Measurements from ENCODE around the gene CASKIN1.

Gene CASKIN1, protein sequence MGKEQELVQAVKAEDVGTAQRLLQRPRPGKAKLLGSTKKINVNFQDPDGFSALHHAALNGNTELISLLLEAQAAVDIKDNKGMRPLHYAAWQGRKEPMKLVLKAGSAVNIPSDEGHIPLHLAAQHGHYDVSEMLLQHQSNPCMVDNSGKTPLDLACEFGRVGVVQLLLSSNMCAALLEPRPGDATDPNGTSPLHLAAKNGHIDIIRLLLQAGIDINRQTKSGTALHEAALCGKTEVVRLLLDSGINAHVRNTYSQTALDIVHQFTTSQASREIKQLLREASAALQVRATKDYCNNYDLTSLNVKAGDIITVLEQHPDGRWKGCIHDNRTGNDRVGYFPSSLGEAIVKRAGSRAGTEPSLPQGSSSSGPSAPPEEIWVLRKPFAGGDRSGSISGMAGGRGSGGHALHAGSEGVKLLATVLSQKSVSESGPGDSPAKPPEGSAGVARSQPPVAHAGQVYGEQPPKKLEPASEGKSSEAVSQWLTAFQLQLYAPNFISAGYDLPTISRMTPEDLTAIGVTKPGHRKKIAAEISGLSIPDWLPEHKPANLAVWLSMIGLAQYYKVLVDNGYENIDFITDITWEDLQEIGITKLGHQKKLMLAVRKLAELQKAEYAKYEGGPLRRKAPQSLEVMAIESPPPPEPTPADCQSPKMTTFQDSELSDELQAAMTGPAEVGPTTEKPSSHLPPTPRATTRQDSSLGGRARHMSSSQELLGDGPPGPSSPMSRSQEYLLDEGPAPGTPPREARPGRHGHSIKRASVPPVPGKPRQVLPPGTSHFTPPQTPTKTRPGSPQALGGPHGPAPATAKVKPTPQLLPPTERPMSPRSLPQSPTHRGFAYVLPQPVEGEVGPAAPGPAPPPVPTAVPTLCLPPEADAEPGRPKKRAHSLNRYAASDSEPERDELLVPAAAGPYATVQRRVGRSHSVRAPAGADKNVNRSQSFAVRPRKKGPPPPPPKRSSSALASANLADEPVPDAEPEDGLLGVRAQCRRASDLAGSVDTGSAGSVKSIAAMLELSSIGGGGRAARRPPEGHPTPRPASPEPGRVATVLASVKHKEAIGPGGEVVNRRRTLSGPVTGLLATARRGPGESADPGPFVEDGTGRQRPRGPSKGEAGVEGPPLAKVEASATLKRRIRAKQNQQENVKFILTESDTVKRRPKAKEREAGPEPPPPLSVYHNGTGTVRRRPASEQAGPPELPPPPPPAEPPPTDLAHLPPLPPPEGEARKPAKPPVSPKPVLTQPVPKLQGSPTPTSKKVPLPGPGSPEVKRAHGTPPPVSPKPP (N-terminal part only)

GRCh38 chr16:2196162-2196980 lies at the start of gene CASKIN1:
TSS of gene CASKIN1 (minus strand) at chr16:2196605. CDS start at chr16:2196432, 173 bp downstream.
- Histone ChIP-seq H3K9ac (ENCODE audit: low read length) (no peak within 1 kb of the TSS), H3K9me2 (ENCODE audit: low read depth, low read length) (no peaks in the 10 kb centered on the region), H2AFZ (ENCODE audit: low read length) (no peak within 1 kb of the TSS), H3K27me3 (ENCODE audit: insufficient read depth, low read length) (peaks cover 31% of the 10 kb centered on the region; the same call in 1 of the 2 replicates), H3K36me3 (ENCODE audit: insufficient read depth, low read length) (no peaks in the 10 kb centered on the region), H3K4me1 (ENCODE audit: insufficient read depth, low read length, severe bottlenecking) (peaks cover 3% of the 10 kb centered on the region), H3K4me3 (ENCODE audit: low read depth, low read length, poor library complexity, severe bottlenecking) (peak within 1 kb of the TSS; percentile 0), H3K4me2 (ENCODE audit: low read length) (peak within 1 kb of the TSS; percentile 41), H3K9me3 (ENCODE audit: low read length) (no peaks in the 10 kb centered on the region), H3K27ac (ENCODE audit: low read depth, low read length, poor library complexity, severe bottlenecking) (no peak within 1 kb of the TSS), H3K79me2 (ENCODE audit: insufficient read depth, low read length) (no peaks in the 10 kb centered on the region), H3F3A (ENCODE audit: insufficient read depth, low read length) (no peaks in the 10 kb centered on the region), H4K20me1 (ENCODE audit: insufficient read depth, low read length) (no peaks in the 10 kb centered on the region)
- TF ChIP-seq CTCF (IDR thresholded peaks at IDR 0.05; ENCODE audit: low read length) (no peak), EZH2 (IDR thresholded peaks at IDR 0.05; ENCODE audit: borderline replicate concordance, low read length) (no peak)

DNA sequence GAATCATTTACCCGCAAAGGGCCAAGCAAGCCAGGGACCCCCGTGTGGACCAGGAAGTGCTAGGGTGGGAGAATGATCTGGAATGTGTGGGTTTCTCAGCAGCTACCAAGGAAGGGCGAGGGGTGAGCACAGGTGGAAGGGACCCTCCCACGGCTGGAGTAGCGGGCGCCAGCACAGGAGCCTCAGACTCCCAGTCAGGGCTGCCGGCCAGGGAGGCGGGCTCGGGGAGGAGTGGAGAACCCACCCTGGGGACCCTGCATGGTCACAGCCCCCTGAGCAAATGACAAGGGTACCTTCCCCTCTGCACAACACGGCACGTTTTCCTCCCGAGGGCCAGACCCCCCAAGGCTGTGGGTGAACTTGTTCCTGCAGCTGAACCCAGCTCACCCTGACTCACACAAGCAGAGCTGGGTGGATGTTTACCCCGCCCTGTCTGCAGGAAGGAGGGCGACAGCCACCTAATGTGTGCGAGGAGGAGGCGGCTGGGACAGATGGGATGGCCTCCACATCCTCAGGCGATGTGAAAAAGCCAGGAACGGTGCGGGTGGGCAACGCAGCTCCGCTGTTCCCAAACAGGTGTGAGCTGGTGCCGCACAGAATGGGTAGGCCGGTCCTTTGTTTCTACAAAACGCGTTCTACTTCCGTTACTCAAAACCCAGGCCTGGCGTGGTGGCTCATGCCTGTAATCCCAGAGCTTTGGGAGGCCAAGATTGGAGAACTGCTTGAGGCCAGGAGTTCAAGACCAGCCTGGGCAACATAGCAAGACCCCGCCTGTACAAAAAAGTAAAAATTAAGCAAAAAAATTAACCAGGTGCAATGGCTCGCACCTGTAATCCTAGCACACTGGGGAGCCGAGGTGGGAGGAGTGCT lies 48.8 kb upstream of the CASKIN1 start:
- Histone ChIP-seq H3K36me3 (ENCODE audit: insufficient read depth, low read length) (peaks cover 52% of the 10 kb centered on the region), H3K27ac (ENCODE audit: low read depth, low read length, poor library complexity, severe bottlenecking) (no peak overlapping the region)
- TF ChIP-seq CTCF (IDR thresholded peaks at IDR 0.05; ENCODE audit: low read length), result no peak
- no peak for TF ChIP-seq EZH2 (IDR thresholded peaks at IDR 0.05; ENCODE audit: borderline replicate concordance, low read length)

More for the DNA sequence above, 48.8 kb upstream of the CASKIN1 start:
- Histone ChIP-seq H3K4me1 (ENCODE audit: insufficient read depth, low read length, severe bottlenecking) (peaks cover 3% of the 10 kb centered on the region), H3F3A (ENCODE audit: insufficient read depth, low read length) (no peaks in the 10 kb centered on the region), H3K4me3 (ENCODE audit: low read depth, low read length, poor library complexity, severe bottlenecking) (no peak overlapping the region), H3K9ac (ENCODE audit: low read length) (no peak overlapping the region), H3K27me3 (ENCODE audit: insufficient read depth, low read length) (no peaks in the 10 kb centered on the region), H3K9me3 (ENCODE audit: low read length) (no peaks in the 10 kb centered on the region), H3K79me2 (ENCODE audit: insufficient read depth, low read length) (peaks cover 3% of the 10 kb centered on the region), H3K9me2 (ENCODE audit: low read depth, low read length) (no peaks in the 10 kb centered on the region), H4K20me1 (ENCODE audit: insufficient read depth, low read length) (no peaks in the 10 kb centered on the region), H2AFZ (ENCODE audit: low read length) (no peak overlapping the region), H3K4me2 (ENCODE audit: low read length) (no peak overlapping the region)
